Endothelial cell of umbilical vein (primary cell): ENCODE results near the gene C5orf47. TPM values are rescaled to one million over a fixed set of nuclear protein-coding genes. Genes with fewer than 3 reads are reported as not detected.

ENCODE experiments used
- BruUV-seq: library from RNA; stranded (reverse); fragments of 400-500 nt; replicated peaks from 2 replicates; lab custom pipeline; 2021; lab: Mats Ljungman, UMichigan
- CTCF ChIA-PET: fragments of 300-600, 350-600 bp; sonication (Branson Sonifier 250); formaldehyde crosslinking; loops from one replicate; lab custom pipeline; 2021; ENCODE audit warnings: antibody characterized with exemption, inconsistent platforms; lab: Charles Lee
- POLR2A ChIA-PET: fragments of 300-600, 350-600 bp; sonication (Branson Sonifier 250); formaldehyde crosslinking; loops from one replicate; lab custom pipeline; 2021; ENCODE audit warnings: antibody characterized with exemption, inconsistent platforms; lab: Charles Lee
- DNase-seq: peaks from one replicate; pipeline ENCODE4 v3.0.0-alpha.2; 2011; ENCODE audit warnings: low read depth, low spot score
- FAIRE-seq: peaks from 2 replicates; lab custom pipeline; 2011; peaks lifted over from hg19 to GRCh38; lab: Jason Lieb, UNC
- H2AFZ ChIP-seq: 2 replicates; pipeline ENCODE4 v1.6.0; 2012; ENCODE audit warnings: low read depth, low read length, control low read depth, inconsistent platforms
- H3K27ac ChIP-seq: 2 replicates; pipeline ENCODE4 v1.5.1; 2011; ENCODE audit warnings: low read depth, mild to moderate bottlenecking, control low read depth, low read length, moderate library complexity; ENCODE audit not compliant: insufficient read depth
- H3K27me3 ChIP-seq, 2 experiments: 2 replicates each; pipeline versions ENCODE4 v1.6.0 to v1.6.1; 2011; ENCODE audit warnings: low read length in 2 of 2, mixed read lengths in 1 of 2; ENCODE audit not compliant: control insufficient read depth in 2 of 2, insufficient read depth in 2 of 2
- H3K36me3 ChIP-seq, 2 experiments: 2 replicates in 1 of 2; 3 replicates in 1 of 2; pipeline ENCODE4 v1.5.1; 2011; ENCODE audit warnings: low read length in 2 of 2, mild to moderate bottlenecking in 1 of 2, moderate library complexity in 1 of 2; ENCODE audit not compliant: control insufficient read depth in 2 of 2, insufficient read depth in 2 of 2; ENCODE audit errors: extremely low read depth in 1 of 2
- H3K4me1 ChIP-seq: 3 replicates; pipeline ENCODE4 v1.5.1; 2011; ENCODE audit warnings: mild to moderate bottlenecking, low read length; ENCODE audit not compliant: control insufficient read depth, insufficient read depth; ENCODE audit errors: extremely low read depth
- H3K4me2 ChIP-seq: 2 replicates; pipeline ENCODE4 v1.6.1; 2011; ENCODE audit warnings: low read length, control low read depth, mixed read lengths; ENCODE audit not compliant: insufficient read depth
- H3K4me3 ChIP-seq, 3 experiments: fragments of 200-600 bp in 1 of 3; sonication (generic), shearing (Covaris generic) in 1 of 3; replicated peaks in 1 of 3; 2 replicates each; pipeline ENCODE4 v1.5.1; 2011 to 2016; ENCODE audit warnings: control low read depth in 3 of 3, low read length in 3 of 3, mild to moderate bottlenecking in 2 of 3, inconsistent platforms in 1 of 3, low read depth in 1 of 3, moderate library complexity in 1 of 3; ENCODE audit not compliant: insufficient read depth in 1 of 3
- H3K79me2 ChIP-seq: 2 replicates; pipeline ENCODE4 v1.6.0; 2012; ENCODE audit warnings: low read length, inconsistent platforms; ENCODE audit not compliant: control insufficient read depth, insufficient read depth
- H3K9ac ChIP-seq: replicated peaks from 2 replicates; pipeline ENCODE3; 2011; ENCODE audit warnings: low read length, control low read depth; ENCODE audit not compliant: insufficient read depth; ENCODE audit errors: extremely low read depth
- H3K9me1 ChIP-seq: replicated peaks from 3 replicates; pipeline ENCODE4 v1.6.0; 2011; ENCODE audit warnings: mild to moderate bottlenecking, low read length; ENCODE audit not compliant: control insufficient read depth, insufficient read depth; ENCODE audit errors: extremely low read depth
- H3K9me3 ChIP-seq: replicated peaks from 2 replicates; pipeline ENCODE4 v1.5.1; 2012; ENCODE audit warnings: low read length, inconsistent platforms; ENCODE audit not compliant: control insufficient read depth, insufficient read depth
- H4K20me1 ChIP-seq: replicated peaks from 2 replicates; pipeline ENCODE3; 2011; ENCODE audit warnings: mild to moderate bottlenecking, low read length; ENCODE audit not compliant: control insufficient read depth, insufficient read depth; ENCODE audit errors: extremely low read depth
- CTCF ChIP-seq, 2 donors: IDR thresholded peaks; 1 replicate in 1 of 2; 2 replicates in 1 of 2; pipeline ENCODE4 v1.5.1; 2011; ENCODE audit warnings: low read length in 2 of 2, mild to moderate bottlenecking in 2 of 2, moderate library complexity in 2 of 2, control low read depth in 1 of 2, inconsistent platforms in 1 of 2, low read depth in 1 of 2; ENCODE audit not compliant: insufficient read depth in 1 of 2; ENCODE audit errors: extremely low read depth in 1 of 2
- EZH2 ChIP-seq: IDR thresholded peaks from 2 replicates; pipeline ENCODE4 v1.6.1; 2012; ENCODE audit warnings: borderline replicate concordance, low read depth, mild to moderate bottlenecking, moderate library complexity, low read length, inconsistent platforms; ENCODE audit not compliant: severe bottlenecking
- FOS ChIP-seq: IDR thresholded peaks from 2 replicates; pipeline ENCODE4 v1.6.1; 2011; ENCODE audit warnings: mild to moderate bottlenecking, low read length, moderate library complexity, borderline replicate concordance; ENCODE audit not compliant: insufficient read depth
- GATA2 ChIP-seq: IDR thresholded peaks from 2 replicates; pipeline ENCODE4 v1.7.0; 2011; ENCODE audit warnings: low read depth, mild to moderate bottlenecking, moderate library complexity, mixed read lengths, low read length; ENCODE audit not compliant: insufficient read length, insufficient read depth
- JUN ChIP-seq: IDR thresholded peaks from 2 replicates; pipeline ENCODE4 v1.6.1; 2011; ENCODE audit warnings: borderline replicate concordance, low read depth; ENCODE audit not compliant: insufficient read length, insufficient read depth
- POLR2A ChIP-seq: IDR thresholded peaks from 2 replicates; pipeline ENCODE4 v1.6.1; 2012; ENCODE audit warnings: low read depth, mild to moderate bottlenecking, control low read depth, low read length
- POLR2AphosphoS5 ChIP-seq: IDR thresholded peaks from 2 replicates; pipeline ENCODE4 v1.6.1; 2012; ENCODE audit warnings: low read depth, mild to moderate bottlenecking, control low read depth, low read length, moderate library complexity; ENCODE audit not compliant: insufficient read depth
- dilution Hi-C: fragments of 300-500 bp; cut with MboI; formaldehyde crosslinking; loops from one replicate; pipeline ENCODE4 v1.15.0; 2019; ENCODE audit warnings: low sequenced_read_pairs; ENCODE audit not compliant: extremely low pct_ligation_motif_present
- intact Hi-C: fragments of 100-400 bp; cut with micrococcal nuclease; formaldehyde crosslinking; loops from one replicate; pipeline ENCODE4 v1.10.0; 2022
- polyA plus RNA-seq, 4 experiments: library from polyadenylated mRNA; depleted of rRNA in 3 of 4; stranded (reverse) in 3 of 4; unstranded in 1 of 4; fragments of >200 nt; gene quantifications; 2 replicates each; pipeline versions ENCODE4 v1.2.1 to v1.2.3, GENCODE V29; 2011 to 2012; ENCODE audit warnings: missing spikeins in 1 of 4
- total RNA-seq: library from RNA; stranded (reverse); gene quantifications from 2 replicates; pipeline ENCODE4 v1.2.3, GENCODE V29; 2021
- TF ChIP-seq, protein P1 (sequence below): IDR thresholded peaks from 2 replicates; pipeline ENCODE4 v1.6.1; 2011; ENCODE audit not compliant: insufficient read depth, insufficient read length

Gene C5orf47
- total and polyA plus RNA-seq, 2 donors (not counting 3 experiments of a cell fraction or from before 2014, with no cell fraction given), result not detected

DNA sequence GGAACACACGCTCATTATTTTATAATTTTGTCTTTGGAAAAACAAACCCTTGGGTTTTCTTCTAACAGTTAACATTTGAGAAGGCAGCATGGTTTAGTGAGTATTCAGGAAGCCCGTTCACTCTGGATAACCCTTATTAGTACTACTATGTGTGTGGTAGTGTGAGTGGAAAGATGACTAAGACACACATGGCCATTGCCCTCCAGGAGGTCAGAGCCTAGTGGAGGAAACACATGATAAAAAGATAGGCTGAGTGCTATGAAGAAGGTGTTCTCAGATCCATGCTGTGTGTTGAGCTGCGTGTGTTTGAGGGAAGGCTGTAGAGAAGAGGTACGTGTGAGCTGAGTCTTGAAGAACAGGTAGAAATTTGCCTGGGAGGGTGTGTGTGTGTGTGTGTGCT is 8.4 kb downstream of the C5orf47 start:
- DNase-seq, result no peak
- no peaks in the 10 kb centered on the region for H3K27me3 ChIP-seq
- H3K9me3 ChIP-seq, result no peaks in the 10 kb centered on the region
- H3K79me2 ChIP-seq, result no peaks in the 10 kb centered on the region
- H2AFZ ChIP-seq, result no peak overlapping the region
- H3K4me1 ChIP-seq, result no peaks in the 10 kb centered on the region
- no peak overlapping the region for H3K27ac ChIP-seq
- H3K9ac ChIP-seq, result no peak overlapping the region
- CTCF ChIA-PET, result no interaction called here
- no peaks in the 10 kb centered on the region for H4K20me1 ChIP-seq
- H3K36me3 ChIP-seq, result no peaks in the 10 kb centered on the region
- dilution Hi-C loops, result no loop called here
- no TSS peak for BruUV-seq
- no peak for FAIRE-seq
- H3K4me3 ChIP-seq, result no peak overlapping the region
- no peaks in the 10 kb centered on the region for H3K9me1 ChIP-seq
- POLR2A ChIA-PET, result no interaction called here
- no peak overlapping the region for H3K4me2 ChIP-seq
- intact Hi-C loops, result no loop called here
- TF ChIP-seq CTCF (IDR thresholded peaks at IDR 0.05; ENCODE audit: extremely low read depth in 1 of 2, insufficient read depth in 1 of 2, low read depth in 1 of 2, low read length in 2 of 2) (no peak), GATA2 (no peak), FOS (no peak), JUN (no peak), POLR2AphosphoS5 (no peak), POLR2A (no peak), EZH2 (no peak)
- TF ChIP-seq, protein P1, sequence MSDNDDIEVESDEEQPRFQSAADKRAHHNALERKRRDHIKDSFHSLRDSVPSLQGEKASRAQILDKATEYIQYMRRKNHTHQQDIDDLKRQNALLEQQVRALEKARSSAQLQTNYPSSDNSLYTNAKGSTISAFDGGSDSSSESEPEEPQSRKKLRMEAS, result no peak
